D721Med (cell line): ENCODE results near the gene HS3ST3B1.

Source experiments
- DNase-seq: peaks from one replicate; pipeline ENCODE4 v3.0.0; 2011; ENCODE audit warnings: low spot score; ENCODE audit not compliant: insufficient read length
- FAIRE-seq: peaks from 2 replicates; lab custom pipeline; 2011; peaks lifted over from hg19 to GRCh38; lab: Jason Lieb, UNC
- TF ChIP-seq, protein P1 (sequence below): IDR thresholded peaks from 2 replicates; pipeline ENCODE4 v1.5.1; 2012; ENCODE audit warnings: mild to moderate bottlenecking, control low read depth; ENCODE audit not compliant: insufficient read depth; ENCODE audit errors: missing control alignments

The HS3ST3B1 gene

GRCh38 chr17:14303343-14304221 is 2.7 kb downstream of the HS3ST3B1 start:
- FAIRE-seq, result no peak

DNA sequence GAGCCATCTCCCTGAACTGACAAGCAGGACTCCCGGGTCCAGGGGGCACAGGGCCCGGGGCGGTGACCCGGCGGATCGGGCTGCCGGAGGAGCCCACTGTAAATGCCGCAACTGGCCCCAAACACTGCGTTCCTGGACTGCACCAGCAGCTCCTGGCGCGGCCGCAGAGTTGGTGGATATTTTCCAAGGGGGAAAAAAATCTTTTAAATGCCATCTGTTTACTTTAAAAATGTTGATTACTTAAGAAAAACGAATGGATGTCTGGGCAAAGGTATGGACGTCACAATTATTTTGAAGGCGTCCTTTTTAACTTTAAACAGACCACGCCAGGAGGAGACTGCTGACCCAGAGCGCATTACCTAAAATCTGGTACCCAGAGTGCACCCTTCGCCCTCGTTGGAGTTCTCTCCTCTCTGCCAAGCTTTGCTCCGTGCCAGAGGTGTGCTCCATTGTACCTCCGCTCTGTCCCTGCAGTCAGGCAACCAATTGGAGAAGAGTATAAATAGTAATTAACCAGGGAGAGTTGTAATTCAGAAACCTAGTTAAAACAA is 3.4 kb downstream of the HS3ST3B1 start:
- no peak for FAIRE-seq
- DNase-seq, result no peak
- TF ChIP-seq, protein P1, sequence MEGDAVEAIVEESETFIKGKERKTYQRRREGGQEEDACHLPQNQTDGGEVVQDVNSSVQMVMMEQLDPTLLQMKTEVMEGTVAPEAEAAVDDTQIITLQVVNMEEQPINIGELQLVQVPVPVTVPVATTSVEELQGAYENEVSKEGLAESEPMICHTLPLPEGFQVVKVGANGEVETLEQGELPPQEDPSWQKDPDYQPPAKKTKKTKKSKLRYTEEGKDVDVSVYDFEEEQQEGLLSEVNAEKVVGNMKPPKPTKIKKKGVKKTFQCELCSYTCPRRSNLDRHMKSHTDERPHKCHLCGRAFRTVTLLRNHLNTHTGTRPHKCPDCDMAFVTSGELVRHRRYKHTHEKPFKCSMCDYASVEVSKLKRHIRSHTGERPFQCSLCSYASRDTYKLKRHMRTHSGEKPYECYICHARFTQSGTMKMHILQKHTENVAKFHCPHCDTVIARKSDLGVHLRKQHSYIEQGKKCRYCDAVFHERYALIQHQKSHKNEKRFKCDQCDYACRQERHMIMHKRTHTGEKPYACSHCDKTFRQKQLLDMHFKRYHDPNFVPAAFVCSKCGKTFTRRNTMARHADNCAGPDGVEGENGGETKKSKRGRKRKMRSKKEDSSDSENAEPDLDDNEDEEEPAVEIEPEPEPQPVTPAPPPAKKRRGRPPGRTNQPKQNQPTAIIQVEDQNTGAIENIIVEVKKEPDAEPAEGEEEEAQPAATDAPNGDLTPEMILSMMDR, result no peak

More at GRCh38 chr17:14303343-14304221, 2.7 kb downstream of the HS3ST3B1 start:
- TF ChIP-seq, protein P1, result no peak
- no peak for DNase-seq

GRCh38 chr17:14304773-14305517 is 4.1 kb downstream of the HS3ST3B1 start:
- no peak for FAIRE-seq
- no peak for DNase-seq
- TF ChIP-seq, protein P1, result no peak

- TF ChIP-seq, protein P1, result no peak
- DNase-seq, result no peak
- FAIRE-seq, result no peak
Observed at GRCh38 chr17:14305785-14306496, 5.1 kb downstream of the HS3ST3B1 start.

- DNase-seq (no peak), FAIRE-seq (no peak)
- TF ChIP-seq, protein P1, result no peak
Observed at GRCh38 chr17:14306596-14306995, 5.7 kb downstream of the HS3ST3B1 start.

DNA sequence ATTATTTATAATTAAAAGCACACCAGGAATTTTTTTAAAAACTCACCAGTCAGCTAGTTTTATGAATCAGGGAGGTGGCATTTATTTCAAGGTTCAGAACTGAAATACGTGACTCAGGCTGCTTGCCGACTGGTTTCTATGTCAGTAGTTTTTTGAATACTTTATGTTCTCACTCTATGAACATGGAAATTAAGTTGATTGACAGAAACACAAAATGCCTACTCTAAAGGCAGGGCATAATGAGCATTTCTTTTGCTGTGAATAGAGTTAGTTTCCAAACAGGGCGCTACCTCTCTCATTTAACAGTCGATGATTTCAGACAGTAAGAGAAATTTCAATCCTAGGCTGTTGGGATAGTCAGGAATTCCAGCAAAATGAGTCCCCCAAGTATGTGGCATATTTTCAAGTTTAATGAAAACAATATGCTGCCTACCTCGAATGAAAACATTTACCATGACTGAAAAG is 6.7 kb downstream of the HS3ST3B1 start:
- TF ChIP-seq, protein P1, result no peak
- DNase-seq, result no peak
- FAIRE-seq, result no peak
